ENCODE measurements around the gene ZNF611. TPM values are rescaled to one million over a fixed set of nuclear protein-coding genes. Genes with fewer than 3 reads are reported as not detected.
"Not testable (repeated sequence)": the region's sequence is repeated elsewhere in the genome, so short reads cannot be mapped to it uniquely, and the experiment has no call there.

ZNF611 gene
- polyA plus RNA-seq, 1 donor (not counting 4 experiments of a cell fraction or from before 2014, with no cell fraction given), result 2.9 TPM

- FAIRE-seq (no peak), DNase-seq (ENCODE audit: low read depth, low spot score) (no peak)
- Histone ChIP-seq H3K27ac (ENCODE audit: control insufficient read depth, insufficient read depth, low read length) (peak overlapping the region; percentile 89), H3K4me1 (ENCODE audit: control insufficient read depth, extremely low read depth, insufficient read depth, low read length) (peaks cover 7% of the 10 kb centered on the region), H3K9ac (ENCODE audit: control insufficient read depth, extremely low read depth, insufficient read depth, low read length) (peak overlapping the region; percentile 88), H3K9me1 (ENCODE audit: control insufficient read depth, extremely low read depth, insufficient read depth, low read length) (no peaks in the 10 kb centered on the region), H3K36me3 (ENCODE audit: control insufficient read depth in 2 of 2, extremely low read depth in 1 of 2, insufficient read depth in 2 of 2, low read length in 2 of 2) (peaks cover 0 to 4% of the 10 kb centered on the region in 2 experiments), H3K27me3 (ENCODE audit: control insufficient read depth, extremely low read depth, insufficient read depth, low read length) (no peaks in the 10 kb centered on the region), H2AFZ (ENCODE audit: control insufficient read depth, low read length) (peak overlapping the region; percentile 87), H3K79me2 (ENCODE audit: control insufficient read depth, insufficient read depth, low read length) (peaks cover 39% of the 10 kb centered on the region), H4K20me1 (ENCODE audit: control insufficient read depth, extremely low read depth, insufficient read depth, low read length) (no peaks in the 10 kb centered on the region), H3K4me2 (ENCODE audit: control insufficient read depth, extremely low read depth, insufficient read depth, low read depth, low read length) (peak overlapping the region; percentile 79), H3K4me3 (ENCODE audit: control insufficient read depth in 2 of 3, extremely low read depth in 1 of 3, insufficient read depth in 2 of 3, low read depth in 1 of 3, low read length in 3 of 3) (peak overlapping the region; percentile 83 to 89 (median 85)), H3K9me3 (ENCODE audit: control insufficient read depth, low read depth, low read length) (no peaks in the 10 kb centered on the region)
- dilution Hi-C loops (cut with MboI; ENCODE audit: extremely low pct_ligation_motif_present, low sequenced_read_pairs), result no loop called here
- no peak for TF ChIP-seq EZH2 (IDR thresholded peaks at IDR 0.05; ENCODE audit: low read length)
- no peak for TF ChIP-seq CTCF (optimal IDR thresholded peaks at IDR 0.05 in 1 of 3, IDR thresholded peaks at IDR 0.05 in 1 of 3, conservative IDR thresholded peaks at IDR 0.05 in 1 of 3; ENCODE audit: extremely low read depth in 1 of 3, insufficient read depth in 2 of 3, low read length in 3 of 3)
Observed at GRCh38 chr19:52689843-52690368, 44.9 kb downstream of the ZNF611 start.

GRCh38 chr19:52688925-52689796 lies 45.7 kb downstream of the ZNF611 start:
- Histone ChIP-seq H3K4me3 (ENCODE audit: control insufficient read depth in 2 of 3, extremely low read depth in 1 of 3, insufficient read depth in 2 of 3, low read depth in 1 of 3, low read length in 3 of 3) (peak overlapping the region; percentile 83 to 89 (median 85)), H3K27ac (ENCODE audit: control insufficient read depth, insufficient read depth, low read length) (peak overlapping the region; percentile 89), H3K4me2 (ENCODE audit: control insufficient read depth, extremely low read depth, insufficient read depth, low read depth, low read length) (peak overlapping the region; percentile 79), H3K79me2 (ENCODE audit: control insufficient read depth, insufficient read depth, low read length) (peaks cover 43% of the 10 kb centered on the region), H3K9ac (ENCODE audit: control insufficient read depth, extremely low read depth, insufficient read depth, low read length) (peak overlapping the region; percentile 88)
- H3K9me3 ChIP-seq (ENCODE audit: control insufficient read depth, low read depth, low read length); H3K27me3 ChIP-seq (ENCODE audit: control insufficient read depth, extremely low read depth, insufficient read depth, low read length); dilution Hi-C loops (cut with MboI; ENCODE audit: extremely low pct_ligation_motif_present, low sequenced_read_pairs); H3K9me1 ChIP-seq (ENCODE audit: control insufficient read depth, extremely low read depth, insufficient read depth, low read length); H3K36me3 ChIP-seq (ENCODE audit: control insufficient read depth in 2 of 2, extremely low read depth in 1 of 2, insufficient read depth in 2 of 2, low read length in 2 of 2); H4K20me1 ChIP-seq (ENCODE audit: control insufficient read depth, extremely low read depth, insufficient read depth, low read length); H2AFZ ChIP-seq (ENCODE audit: control insufficient read depth, low read length); DNase-seq (ENCODE audit: low read depth, low spot score); H3K4me1 ChIP-seq (ENCODE audit: control insufficient read depth, extremely low read depth, insufficient read depth, low read length); FAIRE-seq: not testable (repeated sequence)

All from keratinocyte (primary cell).